Colonic mucosa (tissue), 4 donors: ENCODE results near the gene MLKL. TPM values are rescaled to one million over a fixed set of nuclear protein-coding genes. Genes with fewer than 3 reads are reported as not detected.
A peak's percentile ranks its signal among the peaks of the same experiment; 100 is the strongest.

ENCODE experiments used
- DNase-seq: peaks from one replicate; pipeline ENCODE4 v3.0.0-alpha.2; 2020
- H3K27ac ChIP-seq: fragments of 200-600 bp; one replicate; pipeline ENCODE4 v1.8.0; 2021
- H3K27me3 ChIP-seq: fragments of 200-600 bp; one replicate; pipeline ENCODE4 v1.8.0; 2021
- H3K36me3 ChIP-seq: fragments of 200-600 bp; one replicate; pipeline ENCODE4 v1.8.0; 2021
- H3K4me1 ChIP-seq: fragments of 200-600 bp; one replicate; pipeline ENCODE4 v1.8.0; 2021; ENCODE audit warnings: mild to moderate bottlenecking
- H3K4me3 ChIP-seq: fragments of 200-600 bp; one replicate; pipeline ENCODE4 v1.8.0; 2021
- H3K9ac ChIP-seq, 2 donors: one replicate each; pipeline ENCODE4 v1.7.0; 2013; ENCODE audit warnings: control low read depth in 2 of 2, low read depth in 2 of 2, low read length in 2 of 2
- H3K9me3 ChIP-seq: fragments of 200-600 bp; one replicate; pipeline ENCODE4 v1.8.0; 2021
- CTCF ChIP-seq: fragments of 200-600 bp; IDR thresholded peaks from one replicate; pipeline ENCODE4 v1.8.0; 2022; ENCODE audit warnings: antibody characterized with exemption, mild to moderate bottlenecking
- intact Hi-C: fragments of 100-400 bp; cut with DNase I; formaldehyde crosslinking; loops from one replicate; pipeline ENCODE4 v1.14.1; 2022
- total RNA-seq, 2 donors: library from RNA; stranded (reverse); fragmentation: NEBNext Ultra II Directional in 1 of 2; extraction: Animal tissue kit (Norgen Biotek cat#: 25700) in 1 of 2; gene quantifications; one replicate each; pipeline ENCODE4 v1.2.1, GENCODE V29; 2021
- donor health status: healthy.
- donor health status: DM: no; HTN: no; CAD: no.
- donor health status: DM: no; HTN: no; CAD: no.

The MLKL gene
- total RNA-seq, 2 donors from 2014 or later, result 13.9 to 25.1 TPM

GRCh38 chr16:74731853-74732477 is 31.3 kb upstream of the MLKL start:
- Histone ChIP-seq H3K9me3 (no peaks in the 10 kb centered on the region), H3K27me3 (no peaks in the 10 kb centered on the region), H3K36me3 (no peaks in the 10 kb centered on the region), H3K4me1 (peaks cover 3% of the 10 kb centered on the region), H3K4me3 (no peak overlapping the region), H3K9ac (no peak overlapping the region), H3K27ac (no peak overlapping the region)
- TF ChIP-seq CTCF, result no peak
- intact Hi-C loops, result no loop called here
- no peak for DNase-seq

DNA sequence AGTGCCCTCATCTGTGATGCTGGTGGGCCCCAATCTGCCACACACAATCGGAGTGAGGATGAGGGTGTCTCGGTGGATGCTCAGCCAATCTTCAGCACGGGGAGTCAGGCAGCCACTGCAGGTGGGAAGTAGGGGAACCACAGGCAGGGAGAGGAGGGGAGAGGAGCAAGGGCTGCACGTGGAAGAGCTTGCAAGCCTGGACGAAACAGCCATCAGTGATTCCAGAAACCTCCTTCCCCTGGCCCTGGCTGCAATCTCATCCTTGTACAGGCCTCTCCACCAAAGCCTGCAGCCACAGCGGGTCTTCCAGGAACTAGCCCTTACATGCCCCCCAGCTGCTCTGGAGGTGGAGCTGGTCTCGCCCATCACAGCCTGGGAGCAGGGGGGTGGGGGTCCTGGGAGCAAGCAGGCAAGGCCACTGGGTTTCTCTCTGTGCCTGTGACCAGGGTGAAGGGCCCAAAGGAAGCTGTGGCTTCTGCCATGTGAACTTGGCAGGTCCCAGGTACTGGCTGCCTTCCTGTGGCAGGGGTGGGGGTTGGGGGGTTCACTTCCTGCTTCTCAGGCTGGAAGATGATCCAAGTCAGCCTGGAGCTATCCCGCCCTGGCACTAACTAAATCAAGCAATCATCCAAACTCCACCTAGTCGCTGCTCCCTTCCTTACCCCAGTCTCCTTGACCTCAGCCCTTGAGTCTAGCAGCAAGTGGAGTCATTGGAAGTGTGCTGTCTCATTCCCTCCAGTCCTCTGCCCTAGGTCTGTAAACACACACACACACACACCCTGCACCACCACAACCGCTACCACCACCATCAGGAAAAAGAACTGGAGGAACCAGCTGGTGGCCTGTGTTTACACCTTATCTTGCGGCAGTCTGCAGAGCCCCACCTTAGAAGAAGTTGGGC is 29.4 kb upstream of the MLKL start:
- Histone ChIP-seq H3K4me1 (peaks cover 3% of the 10 kb centered on the region), H3K9me3 (no peaks in the 10 kb centered on the region), H3K9ac (peak overlapping the region; percentile 50 to 78), H3K4me3 (no peak overlapping the region), H3K27ac (peak overlapping the region; percentile 55), H3K36me3 (no peaks in the 10 kb centered on the region), H3K27me3 (no peaks in the 10 kb centered on the region)
- no peak for TF ChIP-seq CTCF
- intact Hi-C loops, result no loop called here
- DNase-seq, result peak; percentile 86

DNA sequence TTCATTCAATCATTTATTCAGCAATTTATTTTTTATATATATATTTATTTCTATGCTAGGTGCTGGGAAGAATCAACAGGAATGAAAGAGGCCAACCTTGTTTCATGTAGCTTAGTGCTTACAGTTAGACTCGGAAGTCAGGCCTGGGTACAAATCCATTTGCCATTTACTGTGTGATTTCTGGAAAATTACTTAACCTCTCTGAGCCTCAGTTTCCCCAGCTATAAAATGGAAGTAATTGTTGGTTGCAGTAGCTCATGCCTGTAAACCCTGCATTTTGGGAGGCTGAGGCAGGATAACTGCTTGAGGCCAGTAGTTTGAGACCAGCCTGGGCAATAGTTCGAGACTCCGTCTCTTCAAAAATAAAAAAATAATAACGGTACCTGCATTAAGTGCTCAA is 27.2 kb upstream of the MLKL start:
- no peaks in the 10 kb centered on the region for H3K9me3 ChIP-seq
- no peak overlapping the region for H3K9ac ChIP-seq
- no peak for DNase-seq
- H3K27me3 ChIP-seq, result no peaks in the 10 kb centered on the region
- intact Hi-C loops, result no loop called here
- TF ChIP-seq CTCF, result no peak
- no peaks in the 10 kb centered on the region for H3K36me3 ChIP-seq
- H3K4me1 ChIP-seq, result peaks cover 3% of the 10 kb centered on the region
- no peak overlapping the region for H3K4me3 ChIP-seq
- H3K27ac ChIP-seq, result no peak overlapping the region

- peak; percentile 71 for DNase-seq
- H3K36me3 ChIP-seq, result no peaks in the 10 kb centered on the region
- H3K9me3 ChIP-seq, result no peaks in the 10 kb centered on the region
- no peak overlapping the region for H3K9ac ChIP-seq
- peaks cover 3% of the 10 kb centered on the region for H3K4me1 ChIP-seq
- no peak overlapping the region for H3K27ac ChIP-seq
- peak; percentile 17 for TF ChIP-seq CTCF
- intact Hi-C loops, result no loop called here
- no peak overlapping the region for H3K4me3 ChIP-seq
- no peaks in the 10 kb centered on the region for H3K27me3 ChIP-seq
Measured at GRCh38 chr16:74726716-74727115, 26.1 kb upstream of the MLKL start.

GRCh38 chr16:74725651-74726455 is 25.2 kb upstream of the MLKL start:
- peak; percentile 60 for DNase-seq
- no peaks in the 10 kb centered on the region for H3K36me3 ChIP-seq
- H3K4me1 ChIP-seq, result peaks cover 3% of the 10 kb centered on the region
- H3K27me3 ChIP-seq, result no peaks in the 10 kb centered on the region
- no peak for TF ChIP-seq CTCF
- H3K9ac ChIP-seq, result no peak overlapping the region
- H3K27ac ChIP-seq, result no peak overlapping the region
- H3K4me3 ChIP-seq, result no peak overlapping the region
- intact Hi-C loops, result no loop called here
- no peaks in the 10 kb centered on the region for H3K9me3 ChIP-seq
